HCEC 1CT (cell line): ENCODE results near the gene PSMA5.
A peak's percentile ranks its signal among the peaks of the same experiment; 100 is the strongest.
"Not testable (repeated sequence)": the region's sequence is repeated elsewhere in the genome, so short reads cannot be mapped to it uniquely, and the experiment has no call there.

Experiments used
- DNase-seq: peaks from one replicate; pipeline ENCODE4 v3.0.0-alpha.2; 2017

The PSMA5 gene

DNA sequence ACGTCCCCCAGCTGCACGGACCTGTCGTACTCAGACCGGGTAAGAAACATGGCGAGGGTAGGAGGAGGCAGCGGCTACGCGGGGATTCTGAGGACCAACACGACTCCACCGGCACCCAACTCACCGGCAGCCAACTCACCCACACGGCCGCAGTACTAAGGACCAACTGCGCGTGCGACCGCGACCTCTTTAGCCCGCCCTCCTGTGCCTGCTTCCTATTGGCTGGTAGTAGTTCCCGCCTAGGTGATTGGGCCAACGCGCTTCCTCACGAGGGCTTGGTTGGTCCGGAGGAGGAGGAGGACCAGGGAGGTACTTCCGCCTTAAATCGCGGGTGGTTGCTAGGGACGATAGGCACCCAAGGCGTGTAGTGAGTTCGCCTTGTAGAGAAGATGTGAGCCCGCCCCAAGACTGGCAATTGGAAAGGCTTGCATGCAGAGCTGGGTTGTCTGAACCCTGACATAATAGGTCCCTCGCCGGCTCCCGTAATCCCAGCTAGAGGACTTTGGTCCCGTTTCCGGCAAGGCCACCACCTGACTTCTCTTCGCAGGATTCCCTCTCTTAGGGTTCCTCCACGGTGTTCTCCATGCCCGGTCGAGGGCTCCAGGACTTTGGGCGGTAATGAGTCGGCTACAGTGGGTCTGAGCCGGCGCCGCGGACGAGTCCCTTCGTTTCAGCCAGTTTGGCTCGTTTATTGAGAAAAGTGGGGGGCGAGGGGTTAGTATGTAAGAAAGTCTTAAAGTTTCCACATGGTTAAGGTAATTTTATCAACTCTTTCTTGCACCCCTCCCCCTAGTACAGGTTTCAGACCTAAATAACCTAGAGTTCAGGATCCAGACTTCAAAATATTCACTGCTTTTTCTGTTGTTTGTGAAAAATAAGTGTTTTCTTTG lies at the start of gene PSMA5:
TSS of gene PSMA5 (minus strand) at position 168 of the 890 bp plus-strand sequence. CDS start at position 50, 118 bp downstream.
- peak; percentile 99 for DNase-seq

DNA sequence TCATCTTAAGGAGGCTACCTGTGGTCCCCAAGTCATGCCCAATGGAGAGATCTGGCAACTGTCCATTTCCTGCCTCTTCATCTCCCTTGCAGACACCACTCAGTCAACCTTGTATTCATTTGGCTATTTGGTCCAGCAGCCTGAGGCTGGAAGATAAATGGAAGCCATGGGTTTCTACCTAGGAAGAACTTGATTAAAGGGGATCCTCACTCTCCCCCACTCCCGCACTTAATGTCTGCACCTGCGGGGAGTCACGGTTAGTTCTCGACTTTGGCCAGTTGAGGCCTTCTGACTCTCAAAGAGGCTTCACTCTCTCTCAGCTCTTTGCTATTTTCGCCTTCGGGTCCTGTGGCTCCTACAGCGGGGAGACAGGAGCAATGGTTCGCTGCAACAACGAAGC lies 49.0 kb upstream of the PSMA5 start:
- DNase-seq = no peak

DNA sequence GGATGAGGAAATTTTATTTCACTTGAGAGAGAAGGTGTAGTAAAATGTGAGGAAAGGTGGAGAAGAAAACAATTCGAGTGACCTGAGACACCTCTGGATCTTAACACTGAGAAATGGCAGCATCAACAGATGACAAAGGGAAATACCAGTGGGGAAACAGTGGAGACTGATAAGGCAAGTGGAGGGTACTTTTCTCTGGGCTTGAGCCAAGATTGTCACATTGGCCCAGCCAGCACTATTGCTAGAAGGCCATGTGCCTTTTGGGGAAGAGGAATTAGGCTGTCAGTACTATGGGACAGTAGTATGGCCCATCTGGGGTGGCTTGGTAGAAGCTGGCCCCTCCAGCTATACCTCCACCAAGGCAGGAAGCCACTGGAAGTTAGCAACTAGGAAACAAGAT lies 48.4 kb upstream of the PSMA5 start:
- no peak for DNase-seq

DNA sequence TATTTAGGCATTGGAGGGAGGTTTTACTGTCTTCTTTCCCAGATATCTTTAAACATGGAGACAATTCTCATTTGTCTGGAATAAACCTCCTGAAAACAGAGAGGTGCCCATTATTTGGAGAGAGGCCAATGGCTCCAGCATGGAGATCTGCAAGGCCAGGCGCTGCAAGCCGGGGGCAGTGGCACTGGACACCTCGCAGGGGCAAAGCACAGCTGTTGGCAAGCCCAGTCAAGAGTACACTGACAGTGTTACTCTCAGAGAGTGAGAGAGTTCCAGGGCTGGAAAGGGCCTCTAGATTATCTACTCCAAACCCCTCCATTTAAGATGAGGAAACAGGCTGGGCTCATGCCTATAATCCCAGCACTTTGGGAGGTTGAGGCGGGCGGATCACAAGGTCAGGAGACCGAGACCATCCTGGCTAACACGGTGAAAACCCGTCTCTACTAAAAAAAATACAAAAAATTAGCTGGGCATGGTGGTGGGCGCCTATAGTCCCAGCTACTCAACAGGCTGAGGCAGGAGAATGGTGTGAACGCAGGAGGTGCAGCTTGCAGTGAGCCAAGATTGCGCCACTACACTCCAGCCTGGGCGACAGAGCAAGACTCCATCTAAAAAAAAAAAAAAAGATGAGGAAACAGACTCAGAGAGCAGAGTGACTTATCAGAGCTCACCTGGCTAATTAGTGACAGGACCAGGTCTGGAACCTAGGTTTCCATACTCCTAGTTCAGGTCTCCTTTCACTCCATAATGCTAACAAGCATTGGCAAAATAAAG lies 47.2 kb upstream of the PSMA5 start:
- not testable (repeated sequence) for DNase-seq

DNA sequence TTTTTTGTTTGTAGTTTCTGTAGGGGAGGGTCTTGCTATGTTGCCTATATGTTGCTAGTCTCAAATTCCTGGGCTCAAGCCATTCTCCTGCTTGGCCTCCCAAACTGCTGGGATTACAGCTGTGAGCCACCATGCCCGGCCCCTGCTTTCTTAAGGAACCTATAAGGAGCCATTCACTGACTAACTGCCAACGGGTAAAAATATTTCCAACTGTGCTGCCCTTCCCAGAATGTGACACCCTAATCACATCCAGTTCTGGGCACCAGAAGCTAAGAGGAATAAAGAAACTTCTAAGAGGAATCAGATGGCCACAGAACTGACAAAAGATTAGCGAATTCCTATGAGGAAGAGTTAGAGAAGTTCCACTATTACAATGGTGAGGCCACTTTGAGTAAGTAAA lies 46.5 kb upstream of the PSMA5 start:
- no peak for DNase-seq

DNA sequence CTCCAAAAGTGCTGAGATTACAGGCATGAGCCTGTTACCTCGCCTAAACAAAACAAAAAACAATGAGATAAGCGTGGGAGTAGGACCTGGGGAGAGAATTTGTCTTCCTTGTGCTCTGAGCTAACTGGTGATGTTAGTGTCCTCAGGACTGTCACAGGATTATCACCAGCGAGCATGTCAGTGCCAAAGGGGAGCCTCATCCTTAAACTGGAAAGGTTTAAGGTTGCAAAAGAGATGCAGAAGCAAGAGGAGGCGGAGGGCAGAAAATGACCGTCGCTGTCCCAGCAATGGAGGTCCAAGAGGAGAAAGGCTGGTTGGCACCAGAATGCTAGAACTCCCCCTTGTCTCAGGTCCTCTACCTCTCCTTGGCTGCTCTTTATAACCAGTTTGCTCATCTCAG lies 44.0 kb upstream of the PSMA5 start:
- DNase-seq = no peak

DNA sequence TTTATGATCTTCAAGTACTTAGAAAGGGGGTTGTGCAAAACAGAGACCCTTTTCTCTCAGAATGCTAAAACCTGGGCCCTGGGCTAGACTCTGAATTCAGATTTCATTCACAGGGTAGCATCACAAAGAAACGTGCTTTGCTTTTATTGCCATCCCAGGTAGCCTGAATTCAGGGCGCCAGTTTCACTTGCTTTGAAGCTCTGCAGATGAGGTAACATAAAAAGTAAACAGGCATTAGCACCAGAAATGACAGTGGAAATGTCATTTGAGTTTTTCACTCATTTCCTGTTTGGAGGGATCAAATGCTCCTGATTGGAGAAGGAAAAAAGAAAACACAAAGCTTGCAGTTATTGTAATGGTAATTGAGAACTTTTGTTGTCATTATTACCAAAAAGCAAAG lies 42.7 kb upstream of the PSMA5 start:
- no peak for DNase-seq

DNA sequence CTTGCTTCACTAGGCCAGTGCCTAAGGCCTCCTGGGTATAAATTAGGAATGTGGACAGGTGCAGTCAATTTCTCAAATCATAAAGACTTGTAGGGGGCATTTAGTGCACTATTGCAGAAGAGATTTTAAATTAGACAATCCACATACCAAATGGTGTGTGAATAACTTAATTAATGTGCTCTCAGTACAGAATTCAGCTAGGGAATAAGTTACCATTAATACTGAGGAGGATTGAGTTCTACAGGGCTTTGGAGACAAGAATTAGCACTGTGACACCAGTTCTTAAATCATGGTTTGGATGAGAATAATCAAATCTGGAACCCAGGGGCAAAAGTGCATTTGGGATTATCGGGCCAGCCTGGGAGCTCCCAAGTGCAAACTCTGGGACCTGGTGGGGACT lies 41.8 kb upstream of the PSMA5 start:
- DNase-seq = no peak

DNA sequence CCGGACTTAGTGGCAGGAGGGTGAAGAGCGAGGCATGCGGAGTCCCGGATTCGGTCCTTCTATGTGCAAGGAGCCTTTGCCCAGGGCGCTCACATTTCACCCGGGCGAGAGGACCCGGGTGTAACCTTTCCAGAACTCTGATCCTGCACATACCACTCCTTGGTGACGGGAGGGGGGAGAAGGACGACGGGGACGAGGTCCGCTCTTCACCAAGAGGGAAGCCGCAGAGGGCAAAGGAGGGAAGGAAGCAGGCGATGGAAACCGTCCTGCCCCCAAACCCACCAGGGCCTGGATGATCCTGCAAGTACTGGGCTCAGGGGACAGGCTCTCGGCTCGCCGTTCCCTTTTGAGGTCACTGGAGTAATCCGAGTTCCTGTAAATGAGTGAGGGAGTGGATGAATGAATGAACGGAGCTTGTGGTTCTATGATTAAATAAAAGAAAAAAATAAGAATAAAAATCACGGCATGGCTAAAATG lies 41.1 kb upstream of the PSMA5 start:
- no peak for DNase-seq

DNA sequence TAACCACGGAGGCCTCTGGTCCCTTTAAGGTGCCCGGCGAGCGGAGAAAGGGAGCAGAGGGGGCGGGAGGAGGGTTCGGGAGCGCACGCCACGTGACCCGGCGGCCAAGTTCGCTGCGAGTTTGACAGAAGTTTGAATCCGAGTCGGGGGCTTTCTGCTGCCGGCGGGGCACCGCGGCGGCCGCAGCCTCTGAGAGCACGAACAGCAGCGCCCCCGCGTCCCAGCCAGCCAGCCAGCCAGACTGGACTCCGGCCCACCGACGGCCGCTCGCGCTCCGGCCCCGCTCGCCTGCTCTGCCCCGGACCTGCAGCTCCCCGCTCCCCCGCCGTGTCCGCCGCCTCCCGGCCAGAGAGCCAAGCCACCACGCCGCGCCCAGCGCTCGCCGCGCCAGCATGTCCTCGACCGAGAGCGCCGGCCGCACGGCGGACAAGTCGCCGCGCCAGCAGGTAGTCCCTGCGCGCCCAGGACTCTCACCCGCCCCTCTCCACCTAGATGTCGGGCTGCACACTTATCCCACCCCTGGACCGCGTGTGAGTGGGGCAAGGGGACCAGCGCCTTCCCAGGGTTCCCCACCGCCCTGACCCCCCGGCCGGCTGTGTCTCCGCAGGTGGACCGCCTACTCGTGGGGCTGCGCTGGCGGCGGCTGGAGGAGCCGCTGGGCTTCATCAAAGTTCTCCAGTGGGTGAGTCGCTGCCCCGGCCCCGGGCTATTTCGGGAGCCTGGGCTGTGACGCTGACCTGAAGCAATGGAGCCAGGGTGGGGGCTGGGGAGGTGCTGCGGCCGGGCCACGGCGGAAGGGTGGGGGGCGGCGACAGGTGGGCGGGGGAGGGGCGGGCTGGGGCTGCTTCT lies 40.4 kb upstream of the PSMA5 start, which contains the start of gene SYPL2:
TSS of gene SYPL2 (plus strand) at position 95 of the 849 bp plus-strand sequence. CDS start at position 393, 298 bp downstream.
- peak; percentile 22 for DNase-seq

DNA sequence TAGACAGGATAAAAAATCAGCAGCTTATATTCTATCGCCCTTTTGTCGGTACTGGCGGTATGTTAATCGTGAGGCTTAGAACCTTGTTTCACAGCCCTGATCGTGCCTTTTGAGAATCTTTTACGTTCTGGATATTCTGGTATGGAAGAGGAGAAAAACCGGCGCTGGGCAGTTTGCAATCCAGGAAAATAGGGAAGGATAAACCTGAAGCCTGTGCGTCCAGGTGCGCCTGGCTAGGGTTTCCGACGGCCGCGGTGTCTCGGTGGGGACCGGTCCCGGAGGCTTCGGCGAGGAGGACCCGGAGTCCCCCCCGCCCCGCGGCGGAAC lies 39.8 kb upstream of the PSMA5 start:
- DNase-seq = no peak

DNA sequence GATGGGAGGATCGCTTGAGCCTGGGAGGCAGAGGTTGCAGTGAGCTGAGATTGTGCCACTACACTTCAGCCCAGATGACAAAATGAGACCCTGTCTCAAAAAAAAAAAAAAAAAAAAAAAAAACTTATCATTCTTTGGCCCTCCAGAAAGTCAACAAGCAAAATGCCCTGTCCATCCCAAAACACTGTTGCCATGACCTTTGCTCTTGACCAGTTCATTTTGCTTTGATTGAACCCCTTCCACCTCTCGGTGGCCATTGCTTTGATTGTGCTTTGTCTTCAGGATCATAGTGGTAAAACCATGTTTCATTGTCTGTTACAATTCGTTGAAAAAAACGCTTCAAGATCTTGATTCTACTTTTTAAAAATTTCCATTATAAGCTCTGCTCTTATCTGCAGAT lies 31.6 kb upstream of the PSMA5 start:
- no peak for DNase-seq

DNA sequence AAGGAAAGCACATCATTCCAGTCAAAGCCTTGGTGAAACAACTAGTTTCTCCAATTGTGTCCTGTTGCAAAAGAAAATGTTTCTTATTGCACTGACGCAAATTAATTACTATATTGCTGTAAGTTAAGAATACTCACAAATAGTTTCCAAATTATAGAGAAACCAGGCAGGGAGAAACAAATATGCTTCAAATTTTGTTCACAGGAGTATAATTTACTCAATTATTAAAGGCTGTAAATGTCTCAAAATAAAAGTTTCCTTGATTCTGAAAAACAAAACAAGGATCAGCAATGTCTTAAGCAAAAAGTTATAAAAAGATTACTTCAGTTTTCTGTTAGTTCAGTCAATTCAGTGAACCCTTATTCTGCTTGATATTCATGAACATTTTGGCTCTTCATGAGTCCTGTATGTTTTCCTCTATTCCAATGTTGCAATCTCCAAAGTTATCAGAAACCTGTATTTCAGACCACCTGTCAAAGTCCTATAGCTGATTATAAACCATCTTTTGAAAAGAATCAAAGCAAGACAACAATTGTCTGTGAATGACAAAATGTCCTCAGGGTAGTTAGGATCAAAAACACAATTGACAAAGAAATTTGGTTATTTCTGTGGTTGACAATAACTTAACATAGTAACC lies 28.4 kb upstream of the PSMA5 start:
- DNase-seq = no peak

DNA sequence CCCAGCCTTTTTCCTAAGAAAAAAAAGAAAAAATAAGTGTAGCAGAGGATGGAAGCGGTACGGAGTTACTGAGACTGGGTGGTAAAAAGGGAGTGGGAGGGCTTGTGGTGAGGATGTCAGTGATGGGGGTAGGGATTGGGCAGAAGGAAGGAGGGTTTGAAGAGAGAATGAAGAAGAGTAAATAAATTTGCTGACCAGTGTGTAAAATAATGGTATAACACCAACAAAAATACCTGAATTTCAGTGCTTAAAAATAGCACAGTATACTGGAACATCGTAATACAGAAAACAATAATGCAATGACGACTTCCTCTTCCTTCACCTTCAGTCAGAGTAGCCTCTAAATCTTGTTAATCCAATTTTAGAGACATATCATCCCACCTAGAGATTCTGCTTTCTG lies 21.3 kb upstream of the PSMA5 start:
- no peak for DNase-seq

DNA sequence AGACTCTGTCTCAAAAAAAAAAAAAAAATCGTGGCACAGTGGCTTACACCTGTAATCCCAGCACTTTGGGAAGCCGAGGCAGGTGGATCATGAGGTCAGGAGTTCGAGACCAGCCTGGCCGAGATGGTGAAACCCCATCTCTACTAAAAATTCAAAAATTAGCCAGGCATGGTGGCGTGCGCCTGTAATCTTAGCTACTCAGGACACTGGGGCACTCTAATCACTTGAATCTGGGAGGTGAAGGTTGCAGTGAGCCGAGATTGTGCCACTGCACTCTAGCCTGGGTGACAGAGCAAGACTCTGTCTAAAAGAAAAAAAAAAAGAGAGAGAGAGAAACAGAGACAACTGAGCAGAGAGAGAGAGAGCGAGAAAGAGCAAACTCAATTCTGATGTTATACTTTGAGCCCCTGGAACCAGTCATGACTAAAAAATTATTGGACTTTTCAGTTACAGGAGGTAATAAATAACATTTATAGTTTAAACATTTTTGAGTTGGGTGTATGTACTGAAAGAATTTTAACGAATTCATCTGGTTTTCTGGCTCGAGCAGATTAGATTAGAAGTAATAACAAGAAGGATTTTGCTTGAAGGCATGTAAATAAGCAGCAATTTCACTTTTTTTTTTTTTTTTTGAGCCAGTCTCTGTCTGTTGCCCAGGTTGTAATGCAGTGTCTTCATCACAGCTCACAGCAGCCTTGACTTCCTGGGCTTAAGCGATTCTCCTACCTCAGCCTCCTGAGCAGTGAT lies 19.9 kb upstream of the PSMA5 start:
- DNase-seq = peak; percentile 48

DNA sequence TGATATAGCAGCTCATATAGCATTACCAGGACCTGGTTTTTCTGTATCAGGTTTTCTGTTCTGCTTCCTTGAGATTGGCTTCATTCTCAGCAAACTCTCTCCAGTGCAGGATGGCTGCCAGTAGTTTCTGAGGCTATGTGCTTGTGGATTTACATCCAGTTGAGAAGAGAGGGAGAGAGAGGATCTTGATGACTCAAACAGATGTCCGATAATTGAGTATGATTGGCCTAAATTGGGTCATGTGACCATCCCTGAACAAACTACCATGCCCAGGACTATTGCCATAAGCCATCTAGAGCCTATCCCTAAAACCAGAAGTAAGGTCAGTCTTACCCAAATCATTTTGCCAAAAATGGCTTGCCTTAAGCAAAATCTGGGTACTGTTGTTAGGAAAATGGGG lies 18.1 kb upstream of the PSMA5 start:
- DNase-seq = peak; percentile 43

DNA sequence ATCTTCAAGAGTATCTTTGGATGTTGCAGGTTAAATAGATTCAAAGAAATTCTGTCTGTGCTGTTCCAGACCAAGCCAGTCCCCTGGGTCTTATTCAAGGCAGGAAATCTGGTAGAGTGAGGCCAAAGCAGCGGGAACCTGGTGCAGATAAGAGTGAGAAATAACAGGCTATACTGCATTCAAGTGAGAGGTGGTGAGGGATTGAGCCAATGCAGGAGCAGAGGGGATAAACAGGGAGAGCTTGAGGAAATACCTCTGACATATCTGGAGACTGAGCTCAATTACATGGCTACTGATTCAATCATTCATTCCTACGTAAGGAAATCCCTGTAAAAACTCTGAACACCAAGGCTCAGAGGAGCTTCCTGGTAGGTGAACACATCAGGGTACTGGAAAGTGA lies 17.2 kb upstream of the PSMA5 start:
- DNase-seq = no peak

DNA sequence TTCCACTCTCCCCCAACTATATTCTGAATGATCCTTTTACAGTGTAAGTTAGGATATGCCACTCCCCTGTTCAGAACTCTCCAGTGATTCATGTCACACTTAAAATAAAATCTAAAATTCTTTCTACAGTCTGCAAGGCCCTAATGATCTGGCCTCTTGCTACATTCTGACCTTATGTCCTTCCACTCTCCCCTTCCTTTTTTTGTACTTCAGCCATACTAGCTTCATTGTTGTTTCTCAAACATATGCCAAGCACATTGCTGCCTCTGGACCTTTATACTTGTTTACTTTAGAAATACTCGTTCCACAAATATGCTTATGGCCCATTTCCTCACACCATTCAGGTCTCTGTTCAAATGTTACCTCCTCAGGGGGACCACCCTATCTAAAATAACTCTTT lies 14.8 kb upstream of the PSMA5 start:
- peak; percentile 86 for DNase-seq

DNA sequence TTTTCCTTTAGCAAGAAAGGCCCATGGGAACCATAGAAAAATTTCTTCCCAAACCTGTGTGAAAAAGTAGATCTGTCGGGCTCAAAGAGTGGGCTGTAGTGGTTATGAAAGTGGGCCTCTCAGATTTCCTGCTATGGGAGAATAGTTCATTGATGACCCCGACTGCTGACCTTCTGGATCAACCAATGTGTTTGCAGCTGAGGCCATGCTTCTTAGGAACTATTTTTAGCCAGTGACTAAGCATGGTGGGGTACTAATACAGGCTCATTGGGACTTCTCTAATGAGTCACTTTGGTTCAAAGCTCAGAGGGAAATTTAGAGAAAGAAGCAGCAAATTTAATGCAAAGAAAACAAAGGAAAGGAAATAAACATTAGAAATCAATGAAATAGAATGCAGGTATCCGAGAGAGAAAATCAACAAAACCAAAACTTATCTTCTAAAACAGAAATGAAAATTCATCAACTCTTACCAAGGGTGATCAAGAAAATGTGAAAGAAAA lies 12.6 kb upstream of the PSMA5 start:
- DNase-seq = peak; percentile 99

DNA sequence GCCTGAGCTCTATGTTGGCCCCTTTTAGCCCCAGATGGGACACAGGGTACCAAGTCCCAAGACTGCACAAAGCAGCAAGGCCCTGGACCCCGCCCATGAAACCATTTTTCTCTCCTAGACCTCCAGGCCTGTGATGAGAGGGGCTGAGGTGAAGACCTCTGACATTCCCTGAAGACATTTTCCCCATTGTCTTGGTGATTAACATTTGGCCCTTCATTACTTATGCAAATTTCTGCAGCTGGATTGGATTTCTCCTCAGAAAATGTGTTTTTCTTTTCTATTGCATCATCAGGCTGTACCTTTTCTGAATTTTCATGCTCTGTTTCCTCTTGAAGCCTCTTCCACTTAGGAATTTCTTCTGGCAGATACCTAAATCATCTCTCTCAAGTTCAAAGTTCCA lies 8.2 kb upstream of the PSMA5 start:
- DNase-seq = no peak

DNA sequence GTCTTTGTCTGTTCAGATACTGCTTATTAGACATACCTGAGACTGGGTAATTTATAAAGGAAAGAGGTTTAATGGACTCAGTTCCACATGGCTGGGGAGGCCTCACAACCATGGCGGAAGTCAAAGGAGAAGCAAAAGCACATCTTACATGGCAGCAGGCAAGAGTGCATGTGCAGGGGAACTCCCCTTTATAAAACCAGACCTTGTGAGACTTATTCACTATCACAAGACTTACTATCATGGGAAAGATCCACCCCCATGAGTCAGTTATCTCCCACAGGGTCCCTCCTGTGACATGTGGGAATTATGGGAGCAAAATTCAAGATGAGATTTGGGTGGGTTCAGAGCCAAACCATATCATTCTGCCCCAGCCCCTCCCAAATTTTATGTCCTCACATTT lies 7.1 kb upstream of the PSMA5 start:
- no peak for DNase-seq

DNA sequence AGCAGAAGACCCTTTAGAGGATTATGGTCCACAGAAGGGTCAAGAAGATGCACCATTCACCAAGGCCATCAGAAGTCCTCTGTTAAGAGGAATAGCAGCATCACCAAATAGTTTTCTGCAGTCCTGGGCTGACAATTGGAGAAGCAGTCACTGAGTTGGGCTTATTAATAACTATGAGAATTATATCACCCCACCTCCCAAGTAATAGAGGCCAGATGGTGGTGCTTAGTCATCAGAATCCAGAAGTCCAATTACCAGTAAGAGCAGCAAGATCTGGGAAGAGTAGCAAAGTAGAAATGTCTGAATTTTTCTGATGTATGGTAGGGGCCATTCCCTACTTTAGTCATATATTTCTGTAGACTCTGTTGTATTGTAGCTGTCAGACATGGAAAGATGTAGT lies 6.1 kb upstream of the PSMA5 start:
- peak; percentile 60 for DNase-seq
